ENCODE measurements around the gene VAMP2. TPM values are rescaled to one million over a fixed set of nuclear protein-coding genes. Genes with fewer than 3 reads are reported as not detected.

Gene VAMP2
- total and polyA plus RNA-seq, 2 donors (not counting 1 experiment from before 2014, with no cell fraction given): 162 to 209 TPM

DNA sequence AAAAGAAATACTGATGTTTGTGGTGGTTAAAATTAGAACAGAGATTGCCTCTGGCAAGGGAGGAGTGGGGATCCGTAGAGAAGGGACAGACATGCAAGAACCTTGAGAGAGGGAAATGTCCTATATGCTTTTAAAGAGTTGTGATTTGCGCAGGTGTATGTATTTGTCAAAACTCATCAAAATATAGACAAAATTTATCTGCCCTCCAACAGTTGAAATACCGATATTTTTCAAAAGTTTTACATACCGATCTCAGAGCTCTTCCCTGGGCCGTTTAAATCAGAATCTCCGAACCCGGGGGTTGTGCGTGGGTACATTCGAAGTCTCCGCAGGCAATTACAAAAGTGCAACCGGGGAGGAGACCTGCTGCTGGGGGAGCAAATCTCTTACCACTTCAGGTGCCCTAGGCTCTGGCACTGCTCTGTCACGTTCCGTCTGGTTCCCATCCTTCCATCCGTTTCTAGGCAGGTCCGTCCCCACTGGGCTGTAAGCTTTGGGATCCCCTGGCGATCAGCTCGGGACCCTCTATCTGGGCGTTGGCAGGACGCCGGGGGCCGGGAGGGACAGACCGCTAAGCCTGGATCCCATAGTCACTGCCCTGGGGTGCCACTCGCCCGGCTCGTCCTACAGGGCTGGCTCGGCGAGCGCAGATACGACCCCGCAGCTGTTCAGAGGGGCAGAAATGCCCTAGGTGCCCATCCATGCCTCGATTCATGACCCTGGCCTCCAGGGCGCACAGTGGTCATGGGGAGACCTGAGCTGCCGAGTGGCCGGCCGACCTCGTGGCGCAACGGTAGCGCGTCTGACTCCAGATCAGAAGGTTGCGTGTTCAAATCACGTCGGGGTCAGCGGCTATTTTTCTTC lies 23.1 kb upstream of the VAMP2 start:
- intact Hi-C loops (cut with micrococcal nuclease): loop anchor here (1.0 kb wide), 2 partner anchors 13 to 48 kb away; no protein-coding TSS in a partner anchor
- POLR2A ChIA-PET: interaction anchor here (0.6 to 7.8 kb wide), 14 partner anchors 9 to 110 kb away, joined by 3 to 118 read pairs (median 5); partner anchors contain the start of genes CTC1, PFAS, RANGRF and SLC25A35
- peaks cover 17% of the 10 kb centered on the region for H4K20me1 ChIP-seq (ENCODE audit: control insufficient read depth, insufficient read depth, low read length, poor library complexity, severe bottlenecking)
- CTCF ChIA-PET: interaction anchor here (0.8 to 7.6 kb wide), 13 partner anchors 9 to 115 kb away, joined by 3 to 86 read pairs (median 6); partner anchors contain the start of gene AURKB
- H3K27me3 Mint-ChIP-seq: no peaks in the 10 kb centered on the region
- H3K9ac ChIP-seq (ENCODE audit: low read length): peak overlapping the region; percentile 97
- under 1% methylated on average over 39 of the region's 44 CpGs for WGBS (ENCODE audit: insufficient coverage)
- H3K4me2 ChIP-seq (replicated peaks; ENCODE audit: low read depth, low read length, poor library complexity, severe bottlenecking): peak overlapping the region; percentile 92
- peak; percentile 9 for ATAC-seq (ENCODE audit: low read depth)
- no peak overlapping the region for H3K27ac Mint-ChIP-seq
- peak overlapping the region; percentile 85 for H2AFZ ChIP-seq (ENCODE audit: insufficient read depth, low read depth, low read length, poor library complexity, severe bottlenecking)
- H3K4me1 ChIP-seq (ENCODE audit: control insufficient read depth in 2 of 2, insufficient read depth in 2 of 2, low read length in 2 of 2): peaks cover 22 to 37% of the 10 kb centered on the region in 2 donors
- no peak overlapping the region for H3K4me3 Mint-ChIP-seq
- H3K9me3 Mint-ChIP-seq (ENCODE audit: insufficient read depth): no peaks in the 10 kb centered on the region
- H3K4me3 ChIP-seq (ENCODE audit: control extremely low read depth in 1 of 5, extremely low read depth in 1 of 5, insufficient read depth in 1 of 5, low read depth in 2 of 5, low read length in 4 of 5): peak overlapping the region; percentile 68 to 87 (median 85)
- no peaks in the 10 kb centered on the region for H3K27me3 ChIP-seq (replicated peaks in 1 of 4; ENCODE audit: control extremely low read depth in 1 of 4, control insufficient read depth in 3 of 4, insufficient read depth in 4 of 4, low read length in 3 of 4)
- H3K79me2 ChIP-seq (ENCODE audit: control insufficient read depth, insufficient read depth, low read length): no peaks in the 10 kb centered on the region
- peaks cover 17% of the 10 kb centered on the region for H3K4me1 Mint-ChIP-seq
- H3K27ac ChIP-seq (ENCODE audit: low read length in 2 of 2): peak overlapping the region; percentile 68 to 89
- H3K36me3 ChIP-seq (replicated peaks in 1 of 2; ENCODE audit: control extremely low read depth in 1 of 2, control insufficient read depth in 1 of 2, extremely low read depth in 1 of 2, insufficient read depth in 2 of 2, low read length in 1 of 2): no peaks in the 10 kb centered on the region
- TF ChIP-seq EZH2 (IDR thresholded peaks at IDR 0.05; ENCODE audit: borderline replicate concordance, insufficient read depth, low read depth, low read length, poor library complexity, severe bottlenecking) (no peak), CTCF (IDR thresholded peaks at IDR 0.05) (no peak)
- no peaks in the 10 kb centered on the region for H3K9me3 ChIP-seq (ENCODE audit: control extremely low read depth in 1 of 3, control insufficient read depth in 2 of 3, insufficient read depth in 1 of 3, low read length in 2 of 3)
- DNase-seq: peak; percentile 92

Data from B cell (primary cell).